HCT116 (cell line): ENCODE data around the gene S100A12. TPM values are rescaled to one million over a fixed set of nuclear protein-coding genes. Genes with fewer than 3 reads are reported as not detected.

ENCODE experiments used
- ATAC-seq: fragments of 200-7000 bp; cut with Tn5 transposase; 2 replicates; pipeline ENCODE4 v1.9.1; 2020; ENCODE audit warnings: mild to moderate bottlenecking, moderate library complexity
- BruUV-seq: library from RNA; stranded (reverse); fragments of 400-500 nt; replicated peaks from 2 replicates; lab custom pipeline; 2021; lab: Mats Ljungman, UMichigan
- CTCF ChIA-PET: fragments of 300-600 bp; sonication (Branson Sonifier 250); formaldehyde crosslinking; loops from one replicate; lab custom pipeline; 2021; ENCODE audit warnings: antibody characterized with exemption; lab: Charles Lee
- POLR2A ChIA-PET: fragments of 300-600, 350-600 bp; sonication (Branson Sonifier 250); formaldehyde crosslinking; loops from one replicate; lab custom pipeline; 2021; ENCODE audit warnings: antibody characterized with exemption; lab: Charles Lee
- RAD21 ChIA-PET, 2 experiments: fragments of 300-600 bp; sonication (Branson Sonifier 250); formaldehyde crosslinking; loops; one replicate each; lab custom pipeline; 2023; ENCODE audit warnings: low total read pairs in 2 of 2; ENCODE audit not compliant: uncharacterized antibody in 2 of 2, unreplicated experiment in 2 of 2, low non-redundant PET in 1 of 2; lab: Charles Lee
- DNase-seq: peaks from one replicate; pipeline ENCODE4 v3.0.0-alpha.2; 2010; ENCODE audit warnings: low read depth, low spot score
- H2AFZ ChIP-seq: fragments of 200-600 bp; shearing (Covaris generic), sonication (generic); 2 replicates; pipeline ENCODE4 v1.6.1; 2017; ENCODE audit warnings: low read depth, mixed run types, mixed read lengths, antibody characterized with exemption, low read length; ENCODE audit not compliant: poor library complexity, severe bottlenecking
- H3K27ac ChIP-seq: 2 replicates; pipeline ENCODE4 v1.5.1; 2012; ENCODE audit warnings: low read depth, low read length
- H3K27me3 ChIP-seq: fragments of 200-600 bp; sonication (generic); 2 replicates; pipeline ENCODE4 v1.6.1; 2016; ENCODE audit warnings: mixed run types, low read length, mixed read lengths; ENCODE audit not compliant: insufficient read depth
- H3K36me3 ChIP-seq, 2 experiments: fragments of 200-500 bp in 1 of 2; fragments of 200-600 bp in 1 of 2; sonication (Bioruptor generic) in 1 of 2; sonication (generic) in 1 of 2; 2 replicates each; pipeline versions ENCODE4 v1.5.1 to v1.6.1; 2014 to 2016; ENCODE audit warnings: low read length in 2 of 2, inconsistent platforms in 1 of 2, mixed read lengths in 1 of 2, mixed run types in 1 of 2; ENCODE audit not compliant: insufficient read depth in 2 of 2, control insufficient read depth in 1 of 2
- H3K4me1 ChIP-seq, 2 experiments: fragments of 200-600 bp in 1 of 2; sonication (generic) in 1 of 2; 2 replicates each; pipeline versions ENCODE4 v1.5.1 to v1.6.1; 2012 to 2017; ENCODE audit warnings: low read length in 2 of 2, inconsistent platforms in 1 of 2, mild to moderate bottlenecking in 1 of 2, mixed read lengths in 1 of 2, mixed run types in 1 of 2, moderate library complexity in 1 of 2; ENCODE audit not compliant: insufficient read depth in 2 of 2, control insufficient read depth in 1 of 2
- H3K4me2 ChIP-seq: fragments of 200-600 bp; sonication (generic); 2 replicates; pipeline ENCODE4 v1.6.1; 2017; ENCODE audit warnings: mixed run types, low read length, mixed read lengths
- H3K4me3 ChIP-seq, 2 experiments: fragments of 200-600 bp in 1 of 2; sonication (generic) in 1 of 2; replicated peaks in 1 of 2; 2 replicates each; pipeline ENCODE4 v1.5.1; 2011 to 2016; ENCODE audit warnings: low read length in 2 of 2, control low read depth in 1 of 2, low read depth in 1 of 2, mild to moderate bottlenecking in 1 of 2, mixed read lengths in 1 of 2, mixed run types in 1 of 2
- H3K79me2 ChIP-seq: fragments of 200-600 bp; sonication (generic); 2 replicates; pipeline ENCODE4 v1.6.1; 2017; ENCODE audit warnings: mild to moderate bottlenecking, mixed run types, low read length, moderate library complexity, mixed read lengths; ENCODE audit not compliant: insufficient read depth
- H3K9ac ChIP-seq: fragments of 200-600 bp; sonication (generic); 2 replicates; pipeline ENCODE4 v1.6.1; 2016; ENCODE audit warnings: low read length, mixed read lengths
- H3K9me2 ChIP-seq: fragments of 200-600 bp; sonication (generic), shearing (Covaris generic); 2 replicates; pipeline ENCODE4 v1.6.1; 2017; ENCODE audit warnings: mixed run types, mild to moderate bottlenecking, moderate library complexity; ENCODE audit not compliant: insufficient read depth
- H3K9me3 ChIP-seq, 2 experiments: fragments of 200-500 bp in 1 of 2; fragments of 200-600 bp in 1 of 2; sonication (Bioruptor generic) in 1 of 2; sonication (generic) in 1 of 2; 2 replicates each; pipeline ENCODE4 v1.6.1; 2014 to 2017; ENCODE audit warnings: low read length in 2 of 2, mixed read lengths in 2 of 2, inconsistent platforms in 1 of 2, low read depth in 1 of 2, mild to moderate bottlenecking in 1 of 2, mixed run types in 1 of 2, moderate library complexity in 1 of 2; ENCODE audit not compliant: control insufficient read depth in 1 of 2, insufficient read depth in 1 of 2
- H4K20me1 ChIP-seq: fragments of 200-600 bp; sonication (generic), shearing (Covaris generic); 2 replicates; pipeline ENCODE4 v1.6.1; 2017; ENCODE audit warnings: mixed run types, mild to moderate bottlenecking, moderate library complexity; ENCODE audit not compliant: insufficient read depth
- ATF3 ChIP-seq: IDR thresholded peaks from 2 replicates; pipeline ENCODE4 v1.6.1; 2012
- CBX3 ChIP-seq: IDR thresholded peaks from 2 replicates; pipeline ENCODE4 v1.6.1; 2012; ENCODE audit warnings: low read depth
- CEBPB ChIP-seq: IDR thresholded peaks from 2 replicates; pipeline ENCODE4 v1.6.1; 2012; ENCODE audit warnings: low read depth
- ELF1 ChIP-seq: IDR thresholded peaks from 2 replicates; pipeline ENCODE4 v1.6.1; 2012; ENCODE audit warnings: low read depth, borderline replicate concordance
- EZH2 ChIP-seq: fragments of 200-600 bp; sonication (generic); IDR thresholded peaks from 2 replicates; pipeline ENCODE4 v1.6.1; 2017; ENCODE audit warnings: antibody characterized with exemption, mixed run types
- EZH2phosphoT487 ChIP-seq: fragments of 200-600 bp; IDR thresholded peaks from 2 replicates; pipeline ENCODE4 v1.6.1; 2018; ENCODE audit warnings: antibody characterized with exemption, borderline replicate concordance
- FOSL1 ChIP-seq: IDR thresholded peaks from 2 replicates; pipeline ENCODE4 v1.6.1; 2012; ENCODE audit warnings: low read depth
- JUND ChIP-seq: IDR thresholded peaks from 2 replicates; pipeline ENCODE4 v1.6.1; 2012
- MAX ChIP-seq: IDR thresholded peaks from 2 replicates; pipeline ENCODE4 v1.6.1; 2012
- POLR2A ChIP-seq: IDR thresholded peaks from 2 replicates; pipeline ENCODE4 v1.7.0; 2011; ENCODE audit warnings: borderline replicate concordance; ENCODE audit not compliant: insufficient read depth, insufficient read length; ENCODE audit errors: extremely low read depth
- POLR2AphosphoS5 ChIP-seq: IDR thresholded peaks from 2 replicates; pipeline ENCODE4 v1.6.1; 2011; ENCODE audit warnings: mild to moderate bottlenecking, low read depth, low read length, moderate library complexity
- RAD21 ChIP-seq: IDR thresholded peaks from 2 replicates; pipeline ENCODE4 v1.6.1; 2012; ENCODE audit warnings: low read depth, mild to moderate bottlenecking
- REST ChIP-seq: IDR thresholded peaks from 2 replicates; pipeline ENCODE4 v1.6.1; 2012; ENCODE audit warnings: low read depth
- SIN3A ChIP-seq: IDR thresholded peaks from 2 replicates; pipeline ENCODE4 v1.6.1; 2012; ENCODE audit warnings: low read depth
- SP1 ChIP-seq: IDR thresholded peaks from 2 replicates; pipeline ENCODE4 v1.6.1; 2012; ENCODE audit warnings: low read depth
- TCF7L2 ChIP-seq: IDR thresholded peaks from 2 replicates; pipeline ENCODE4 v1.7.0; 2011; ENCODE audit warnings: borderline replicate concordance, inconsistent platforms; ENCODE audit not compliant: insufficient read depth, insufficient read length; ENCODE audit errors: extremely low read depth
- YY1 ChIP-seq: IDR thresholded peaks from 2 replicates; pipeline ENCODE4 v1.6.1; 2011; ENCODE audit warnings: low read length, low read depth, moderate library complexity, mild to moderate bottlenecking; ENCODE audit not compliant: insufficient replicate concordance; ENCODE audit errors: extremely low read depth
- ZFX ChIP-seq: fragments of 450-650 bp; IDR thresholded peaks from 2 replicates; pipeline ENCODE4 v1.6.1; 2017
- intact Hi-C: fragments of 100-400 bp; cut with micrococcal nuclease; formaldehyde crosslinking; loops from 2 replicates; pipeline ENCODE4 v1.10.0; 2022
- total RNA-seq: library from RNA; stranded (reverse); gene quantifications from one replicate; pipeline ENCODE4 v1.2.1, GENCODE V29; 2021; ENCODE audit not compliant: unreplicated experiment

Gene S100A12
- total RNA-seq, 1 experiment from 2014 or later, result not detected

- TF ChIP-seq FOSL1, result no peak
- TF ChIP-seq REST, result no peak
- TF ChIP-seq, all 23 proteins: peak for 0
- Histone ChIP-seq H3K9me2 (no peaks in the 10 kb centered on the region), H4K20me1 (no peaks in the 10 kb centered on the region), H3K9me3 (no peaks in the 10 kb centered on the region), H3K4me1 (no peaks in the 10 kb centered on the region), H2AFZ (no peak overlapping the region), H3K27ac (no peak overlapping the region), H3K27me3 (peaks cover 33% of the 10 kb centered on the region), H3K4me3 (no peak overlapping the region), H3K9ac (no peak overlapping the region), H3K79me2 (no peaks in the 10 kb centered on the region), H3K4me2 (no peak overlapping the region), H3K36me3 (no peaks in the 10 kb centered on the region)
- no TSS peak for BruUV-seq
- intact Hi-C loops, result no loop called here
- POLR2A ChIA-PET, result no interaction called here
- ATAC-seq, result no peak
- CTCF ChIA-PET, result no interaction called here
- no peak for DNase-seq
- RAD21 ChIA-PET, result no interaction called here
Observed at GRCh38 chr1:153366261-153366660, 9.2 kb downstream of the S100A12 start.

- H2AFZ ChIP-seq, result no peak overlapping the region
- peaks cover 33% of the 10 kb centered on the region for H3K27me3 ChIP-seq
- no peaks in the 10 kb centered on the region for H4K20me1 ChIP-seq
- H3K4me3 ChIP-seq, result no peak overlapping the region
- H3K9me3 ChIP-seq, result no peaks in the 10 kb centered on the region
- intact Hi-C loops, result no loop called here
- no peak overlapping the region for H3K4me2 ChIP-seq
- no peak for DNase-seq
- RAD21 ChIA-PET, result no interaction called here
- H3K4me1 ChIP-seq, result no peaks in the 10 kb centered on the region
- BruUV-seq, result no TSS peak
- POLR2A ChIA-PET, result no interaction called here
- H3K36me3 ChIP-seq, result no peaks in the 10 kb centered on the region
- H3K27ac ChIP-seq, result no peak overlapping the region
- no peaks in the 10 kb centered on the region for H3K79me2 ChIP-seq
- no peaks in the 10 kb centered on the region for H3K9me2 ChIP-seq
- CTCF ChIA-PET, result no interaction called here
- H3K9ac ChIP-seq, result no peak overlapping the region
- ATAC-seq, result no peak
- TF ChIP-seq ATF3, result no peak
- TF ChIP-seq RAD21, result no peak
- no peak for TF ChIP-seq EZH2phosphoT487
- no peak for TF ChIP-seq SP1
- no peak for TF ChIP-seq TCF7L2
- no peak for TF ChIP-seq ELF1
- TF ChIP-seq ZFX, result no peak
- no peak for TF ChIP-seq POLR2A
- no peak for TF ChIP-seq JUND
- TF ChIP-seq YY1, result no peak
- no peak for TF ChIP-seq CEBPB
- no peak for TF ChIP-seq SIN3A
- TF ChIP-seq MAX, result no peak
- no peak for TF ChIP-seq POLR2AphosphoS5
- TF ChIP-seq CBX3, result no peak
- no peak for TF ChIP-seq EZH2
Observed at GRCh38 chr1:153365696-153366095, 9.7 kb downstream of the S100A12 start.
